Spleen (tissue), 11 donors: ENCODE data around the gene COLGALT1. TPM values are rescaled to one million over a fixed set of nuclear protein-coding genes. Genes with fewer than 3 reads are reported as not detected.
"Not testable (repeated sequence)": the region's sequence is repeated elsewhere in the genome, so short reads cannot be mapped to it uniquely, and the experiment has no call there.

ENCODE experiments used
- DNase-seq: peaks from one replicate; pipeline ENCODE4 v3.0.0-alpha.2; 2020
- H3K27ac ChIP-seq, 8 donors: fragments of 200-600 bp; sonication (generic) in 7 of 8; 1 replicate in 4 of 8; 2 replicates in 4 of 8; pipeline versions ENCODE4 v1.5.0 to v1.8.0; 2016 to 2021; ENCODE audit warnings: inconsistent platforms in 4 of 8, mild to moderate bottlenecking in 4 of 8, moderate library complexity in 1 of 8
- H3K27me3 ChIP-seq, 7 donors: fragments of 200-600 bp; sonication (generic) in 6 of 7; replicated peaks in 1 of 7; 1 replicate in 4 of 7; 2 replicates in 3 of 7; pipeline versions ENCODE4 v1.5.0 to v1.8.0; 2016 to 2021; ENCODE audit warnings: inconsistent platforms in 3 of 7, mild to moderate bottlenecking in 1 of 7
- H3K36me3 ChIP-seq, 6 donors: fragments of 200-600 bp; sonication (generic) in 5 of 6; 1 replicate in 4 of 6; 2 replicates in 2 of 6; pipeline versions ENCODE4 v1.5.0 to v1.8.0; 2016 to 2021; ENCODE audit warnings: inconsistent platforms in 2 of 6
- H3K4me1 ChIP-seq, 6 donors: fragments of 200-600 bp; sonication (generic) in 5 of 6; 1 replicate in 3 of 6; 2 replicates in 3 of 6; pipeline versions ENCODE4 v1.5.0 to v1.8.0; 2016 to 2021; ENCODE audit warnings: inconsistent platforms in 3 of 6
- H3K4me3 ChIP-seq, 8 donors: fragments of 200-600 bp; sonication (generic) in 7 of 8; 1 replicate in 4 of 8; 2 replicates in 4 of 8; pipeline versions ENCODE4 v1.5.0 to v1.8.0; 2016 to 2021; ENCODE audit warnings: inconsistent platforms in 4 of 8, mild to moderate bottlenecking in 4 of 8, moderate library complexity in 2 of 8
- H3K9me3 ChIP-seq, 8 donors: fragments of 200-600 bp; sonication (generic) in 7 of 8; 1 replicate in 4 of 8; 2 replicates in 4 of 8; pipeline versions ENCODE4 v1.5.0 to v1.8.0; 2016 to 2021; ENCODE audit warnings: inconsistent platforms in 4 of 8
- CTCF ChIP-seq, 11 experiments: fragments of 200-600 bp in 7 of 11; fragments of 450-650 bp in 4 of 11; sonication (generic) in 4 of 11; IDR thresholded peaks in 8 of 11; conservative IDR thresholded peaks in 3 of 11; 1 replicate in 7 of 11; 2 replicates in 4 of 11; pipeline versions ENCODE4 v1.4.0 to v1.8.0; 2016 to 2021; ENCODE audit warnings: antibody characterized with exemption in 11 of 11, inconsistent platforms in 4 of 11, mild to moderate bottlenecking in 1 of 11
- POLR2A ChIP-seq, 3 donors: fragments of 450-650 bp; IDR thresholded peaks; one replicate each; pipeline ENCODE4 v1.5.1; 2017; ENCODE audit warnings: antibody characterized with exemption in 3 of 3, mild to moderate bottlenecking in 1 of 3
- POLR2AphosphoS5 ChIP-seq, 3 donors: sonication (generic); formaldehyde crosslinking; IDR thresholded peaks; one replicate each; pipeline ENCODE4 v1.5.1; 2017; ENCODE audit warnings: antibody characterized with exemption in 3 of 3
- WGBS, 5 donors: extraction: QIAGEN DNeasy Blood & Tissue Kit in 3 of 5; methylation state at CpG; one replicate each; pipeline versions ENCODE4 v1.1.5 to v1.1.7; 2013 to 2018; 5-methylcytosine and 5-hydroxymethylcytosine counted together
- intact Hi-C: fragments of 100-400 bp; cut with DNase I; formaldehyde crosslinking; loops from one replicate; pipeline ENCODE4 v1.15.0; 2023; ENCODE audit warnings: low total_unique reads
- polyA plus RNA-seq, 3 donors: library from polyadenylated mRNA; stranded (reverse); fragments of 200-250 nt; gene quantifications; one replicate each; pipeline ENCODE4 v1.2.1, GENCODE V29; 2013
- total RNA-seq, 7 donors: library from RNA; depleted of rRNA in 3 of 7; stranded (reverse); fragments of >200 nt in 3 of 7; fragmentation: NEBNext Ultra II Directional in 4 of 7; extraction: Animal tissue kit (Norgen Biotek cat#: 25700) in 4 of 7; gene quantifications; one replicate each; pipeline versions ENCODE4 v1.1.0 to v1.2.1, GENCODE V29; 2016 to 2021
- donor health status: healthy with polysubstance abuse.
- donor health status: DM: no; HTN: no; CAD: no; lungs with moderate emphysema.
- donor health status: DM: no; HTN: no; CAD: no.
- donor health status: Bipolar disorder and iron deficiency.
- donor health status: healthy.
- donor health status: DM: no; HTN: no; CAD: no.
- donor health status: DM: yes; HTN: yes; CAD: no.

The COLGALT1 gene
- total and polyA plus RNA-seq, 10 donors: 52.4 to 146 (median 92.0) TPM

DNA sequence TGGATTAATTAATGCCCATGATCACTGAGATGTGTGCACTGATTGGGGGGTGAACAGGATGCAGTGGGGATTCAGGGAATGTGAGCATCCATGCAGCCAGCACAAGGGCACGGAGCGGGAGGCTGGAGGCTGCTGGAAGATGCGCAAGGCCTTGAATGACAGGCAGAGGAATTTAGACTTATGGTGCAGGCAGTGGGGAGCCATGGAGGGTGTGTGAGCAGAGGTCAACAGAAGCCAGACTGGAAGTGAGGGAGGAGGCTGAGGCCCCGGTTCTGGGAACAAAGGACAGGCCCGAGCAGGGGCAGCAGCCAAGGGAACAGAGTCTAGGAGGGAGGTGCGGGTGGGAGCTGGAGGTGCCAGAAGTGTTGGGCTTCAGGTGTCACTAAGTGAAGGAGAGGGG lies 7.3 kb upstream of the COLGALT1 start:
- peaks cover 0 to 47% (median 0%) of the 10 kb centered on the region in 6 donors for H3K36me3 ChIP-seq
- 91 to 95% (median 92%) methylated on average over 6 of the region's 6 CpGs for WGBS, 5 donors
- peak overlapping the region in 1 of 8 donors; percentile 16 for H3K27ac ChIP-seq
- no peak for TF ChIP-seq CTCF (IDR thresholded peaks at IDR 0.05 in 8 of 11, conservative IDR thresholded peaks at IDR 0.05 in 3 of 11)
- intact Hi-C loops: no loop called here
- H3K4me3 ChIP-seq: no peak overlapping the region
- H3K27me3 ChIP-seq: no peaks in the 10 kb centered on the region
- peaks cover 0 to 6% (median 2%) of the 10 kb centered on the region in 6 donors for H3K4me1 ChIP-seq
- DNase-seq: no peak
- no peaks in the 10 kb centered on the region for H3K9me3 ChIP-seq

- H3K9me3 ChIP-seq: no peaks in the 10 kb centered on the region
- 69 to 88% (median 74%) methylated on average over 5 of the region's 5 CpGs for WGBS, 5 donors
- DNase-seq: no peak
- no peak overlapping the region for H3K27ac ChIP-seq
- no peak for TF ChIP-seq CTCF (IDR thresholded peaks at IDR 0.05 in 8 of 11, conservative IDR thresholded peaks at IDR 0.05 in 3 of 11)
- TF ChIP-seq POLR2AphosphoS5 (IDR thresholded peaks at IDR 0.05): no peak
- TF ChIP-seq POLR2A (IDR thresholded peaks at IDR 0.05): no peak
- peaks cover 0 to 17% (median 10%) of the 10 kb centered on the region in 6 donors for H3K4me1 ChIP-seq
- H3K36me3 ChIP-seq: peaks cover 0 to 41% (median 0%) of the 10 kb centered on the region in 6 donors
- no peak overlapping the region for H3K4me3 ChIP-seq
- no peaks in the 10 kb centered on the region for H3K27me3 ChIP-seq
- intact Hi-C loops: no loop called here
Measured at GRCh38 chr19:17549085-17549740, 6.2 kb upstream of the COLGALT1 start.

- intact Hi-C loops: no loop called here
- 91 to 95% (median 92%) methylated on average over 4 of the region's 4 CpGs for WGBS, 5 donors
- Histone ChIP-seq H3K9me3 (no peaks in the 10 kb centered on the region), H3K4me1 (peaks cover 5 to 26% (median 17%) of the 10 kb centered on the region in 6 donors), H3K4me3 (no peak overlapping the region), H3K27ac (no peak overlapping the region), H3K36me3 (peaks cover 0 to 41% (median 0%) of the 10 kb centered on the region in 6 donors), H3K27me3 (no peaks in the 10 kb centered on the region)
- DNase-seq: no peak
- TF ChIP-seq POLR2AphosphoS5 (IDR thresholded peaks at IDR 0.05) (no peak), POLR2A (IDR thresholded peaks at IDR 0.05) (no peak), CTCF (IDR thresholded peaks at IDR 0.05 in 8 of 11, conservative IDR thresholded peaks at IDR 0.05 in 3 of 11) (no peak)
Measured at GRCh38 chr19:17550076-17550667, 5.3 kb upstream of the COLGALT1 start.

DNA sequence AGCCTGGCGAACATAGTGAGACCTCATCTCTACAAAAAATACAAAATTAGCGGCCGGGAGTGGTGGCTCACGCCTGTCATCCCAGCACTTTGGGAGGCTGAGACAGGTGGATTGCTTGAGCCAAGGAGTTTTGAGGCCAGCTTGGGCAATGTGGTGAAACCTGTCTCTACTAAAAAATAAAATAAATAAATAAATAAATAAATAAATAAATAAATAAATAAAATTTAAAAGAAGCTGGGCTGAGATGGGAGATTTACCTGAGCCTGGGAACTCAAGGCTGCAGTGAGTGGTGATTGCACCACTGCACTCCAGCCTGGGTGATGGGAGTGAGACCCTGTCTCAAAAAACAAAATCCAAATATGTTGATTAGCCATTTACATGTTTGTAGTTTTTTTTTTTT lies 2.7 kb upstream of the COLGALT1 start:
- H3K4me3 ChIP-seq, DNase-seq, intact Hi-C loops, H3K9me3 ChIP-seq, H3K27me3 ChIP-seq: not testable (repeated sequence)
- H3K27ac ChIP-seq: peak overlapping the region in 6 of 8 donors; percentile 55 to 77 (median 66)
- H3K4me1 ChIP-seq: peaks cover 11 to 47% (median 36%) of the 10 kb centered on the region in 6 donors
- H3K36me3 ChIP-seq: peaks cover 0 to 36% (median 2%) of the 10 kb centered on the region in 6 donors
- 93 to 99% (median 99%) methylated on average over 4 of the region's 4 CpGs for WGBS, 5 donors
